ENCODE results near the gene MAEL. TPM values are rescaled to one million over a fixed set of nuclear protein-coding genes. Genes with fewer than 3 reads are reported as not detected.

The MAEL gene
- total RNA-seq, 1 experiment from 2014 or later: not detected

DNA sequence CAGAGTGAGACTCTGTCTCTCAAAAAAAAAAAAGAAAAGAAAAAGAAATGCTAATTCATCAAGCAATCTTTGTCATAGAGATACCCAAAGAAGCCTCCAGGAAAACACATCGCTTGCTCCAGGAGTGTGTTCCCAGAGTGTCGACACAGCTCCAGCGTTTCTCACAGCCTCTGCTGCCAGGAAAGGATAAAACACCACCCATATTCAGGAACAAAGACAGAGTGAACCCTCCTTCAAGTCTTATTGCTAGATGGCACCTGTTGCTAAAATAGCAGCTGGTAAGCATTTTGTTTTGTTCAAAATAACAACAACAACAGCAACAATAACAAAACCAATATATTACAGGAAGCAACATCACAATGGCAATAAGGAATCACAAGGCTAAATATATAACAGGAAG lies 16.9 kb upstream of the MAEL start:
- Histone ChIP-seq H3K4me3 (replicated peaks in 1 of 2; ENCODE audit: low read depth in 1 of 2, low read length in 2 of 2) (no peak overlapping the region), H3K27me3 (ENCODE audit: insufficient read depth, low read length) (peaks cover 74% of the 10 kb centered on the region), H3K4me1 (ENCODE audit: control insufficient read depth in 1 of 2, insufficient read depth in 2 of 2, low read length in 2 of 2) (peaks cover 4 to 7% of the 10 kb centered on the region in 2 experiments; a peak in 2 of 4 replicates), H3K36me3 (ENCODE audit: control insufficient read depth in 1 of 2, insufficient read depth in 2 of 2, low read length in 2 of 2) (no peaks in the 10 kb centered on the region), H2AFZ (ENCODE audit: low read depth, low read length, poor library complexity, severe bottlenecking) (no peak overlapping the region), H3K4me2 (ENCODE audit: low read length) (no peak overlapping the region), H4K20me1 (ENCODE audit: insufficient read depth) (no peaks in the 10 kb centered on the region), H3K9me3 (ENCODE audit: control insufficient read depth in 1 of 2, insufficient read depth in 1 of 2, low read depth in 1 of 2, low read length in 2 of 2) (no peaks in the 10 kb centered on the region), H3K79me2 (ENCODE audit: insufficient read depth, low read length) (no peaks in the 10 kb centered on the region), H3K27ac (ENCODE audit: low read depth, low read length) (no peak overlapping the region), H3K9me2 (ENCODE audit: insufficient read depth) (no peaks in the 10 kb centered on the region), H3K9ac (ENCODE audit: low read length) (no peak overlapping the region)
- TF ChIP-seq EZH2phosphoT487 (IDR thresholded peaks at IDR 0.05; ENCODE audit: borderline replicate concordance): no peak
- TF ChIP-seq TCF7L2 (IDR thresholded peaks at IDR 0.05; ENCODE audit: borderline replicate concordance, extremely low read depth, insufficient read depth, insufficient read length): no peak
- TF ChIP-seq ZNF274 (IDR thresholded peaks at IDR 0.05; ENCODE audit: low read depth, low read length): no peak
- no peak for TF ChIP-seq EGR1 (IDR thresholded peaks at IDR 0.05; ENCODE audit: low read depth)
- TF ChIP-seq, protein P1, sequence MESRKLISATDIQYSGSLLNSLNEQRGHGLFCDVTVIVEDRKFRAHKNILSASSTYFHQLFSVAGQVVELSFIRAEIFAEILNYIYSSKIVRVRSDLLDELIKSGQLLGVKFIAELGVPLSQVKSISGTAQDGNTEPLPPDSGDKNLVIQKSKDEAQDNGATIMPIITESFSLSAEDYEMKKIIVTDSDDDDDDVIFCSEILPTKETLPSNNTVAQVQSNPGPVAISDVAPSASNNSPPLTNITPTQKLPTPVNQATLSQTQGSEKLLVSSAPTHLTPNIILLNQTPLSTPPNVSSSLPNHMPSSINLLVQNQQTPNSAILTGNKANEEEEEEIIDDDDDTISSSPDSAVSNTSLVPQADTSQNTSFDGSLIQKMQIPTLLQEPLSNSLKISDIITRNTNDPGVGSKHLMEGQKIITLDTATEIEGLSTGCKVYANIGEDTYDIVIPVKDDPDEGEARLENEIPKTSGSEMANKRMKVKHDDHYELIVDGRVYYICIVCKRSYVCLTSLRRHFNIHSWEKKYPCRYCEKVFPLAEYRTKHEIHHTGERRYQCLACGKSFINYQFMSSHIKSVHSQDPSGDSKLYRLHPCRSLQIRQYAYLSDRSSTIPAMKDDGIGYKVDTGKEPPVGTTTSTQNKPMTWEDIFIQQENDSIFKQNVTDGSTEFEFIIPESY (IDR thresholded peaks at IDR 0.05; ENCODE audit: extremely low read depth, insufficient replicate concordance, low read length): no peak
- TF ChIP-seq SIN3A (IDR thresholded peaks at IDR 0.05; ENCODE audit: low read depth): no peak
- POLR2A ChIA-PET: no interaction called here
- DNase-seq (ENCODE audit: low read depth, low spot score) (no peak), ATAC-seq (no peak)
- CTCF ChIA-PET: no interaction called here
- RAD21 ChIA-PET (ENCODE audit: low non-redundant PET in 1 of 2, low total read pairs in 2 of 2, uncharacterized antibody in 2 of 2, unreplicated experiment in 2 of 2): no interaction called here
- intact Hi-C loops (cut with micrococcal nuclease): no loop called here
- BruUV-seq (replicated peaks): no TSS peak

DNA sequence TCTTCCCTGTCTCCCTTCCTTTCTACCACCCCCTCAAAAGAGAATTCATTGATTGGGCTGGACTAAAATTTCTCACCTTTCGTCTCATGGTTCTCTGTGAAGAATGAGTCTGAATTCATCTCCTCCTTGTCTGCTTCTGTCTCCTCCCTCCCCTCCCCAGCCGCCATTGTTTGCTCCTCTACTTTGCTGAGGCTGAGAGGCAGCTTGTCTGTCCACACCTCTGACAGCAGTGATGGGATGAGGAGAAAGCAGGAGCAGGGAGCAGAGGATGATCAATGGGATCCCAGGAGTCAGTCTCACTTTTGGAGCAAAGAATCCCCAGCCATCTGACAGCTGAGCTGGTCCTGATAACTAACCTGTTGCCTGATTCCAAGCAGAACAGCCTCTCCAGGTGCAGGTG lies 16.3 kb upstream of the MAEL start:
- H3K4me2 ChIP-seq (ENCODE audit: low read length): no peak overlapping the region
- ChIA-PET RAD21 (ENCODE audit: low non-redundant PET in 1 of 2, low total read pairs in 2 of 2, uncharacterized antibody in 2 of 2, unreplicated experiment in 2 of 2) (no interaction called here), POLR2A (no interaction called here), CTCF (no interaction called here)
- H3K4me3 ChIP-seq (replicated peaks in 1 of 2; ENCODE audit: low read depth in 1 of 2, low read length in 2 of 2): no peak overlapping the region
- H3K9me2 ChIP-seq (ENCODE audit: insufficient read depth): no peaks in the 10 kb centered on the region
- no peaks in the 10 kb centered on the region for H3K79me2 ChIP-seq (ENCODE audit: insufficient read depth, low read length)
- no peaks in the 10 kb centered on the region for H3K9me3 ChIP-seq (ENCODE audit: control insufficient read depth in 1 of 2, insufficient read depth in 1 of 2, low read depth in 1 of 2, low read length in 2 of 2)
- no peak overlapping the region for H2AFZ ChIP-seq (ENCODE audit: low read depth, low read length, poor library complexity, severe bottlenecking)
- H3K27ac ChIP-seq (ENCODE audit: low read depth, low read length): no peak overlapping the region
- DNase-seq (ENCODE audit: low read depth, low spot score): no peak
- no peak for ATAC-seq
- no TSS peak for BruUV-seq (replicated peaks)
- peaks cover 4 to 7% of the 10 kb centered on the region in 2 experiments; a peak in 2 of 4 replicates for H3K4me1 ChIP-seq (ENCODE audit: control insufficient read depth in 1 of 2, insufficient read depth in 2 of 2, low read length in 2 of 2)
- no peaks in the 10 kb centered on the region for H3K36me3 ChIP-seq (ENCODE audit: control insufficient read depth in 1 of 2, insufficient read depth in 2 of 2, low read length in 2 of 2)
- peaks cover 74% of the 10 kb centered on the region for H3K27me3 ChIP-seq (ENCODE audit: insufficient read depth, low read length)
- TF ChIP-seq EZH2phosphoT487 (IDR thresholded peaks at IDR 0.05; ENCODE audit: borderline replicate concordance): no peak
- no peak for TF ChIP-seq POLR2A (IDR thresholded peaks at IDR 0.05; ENCODE audit: borderline replicate concordance, extremely low read depth, insufficient read depth, insufficient read length)
- no peak for TF ChIP-seq TCF7L2 (IDR thresholded peaks at IDR 0.05; ENCODE audit: borderline replicate concordance, extremely low read depth, insufficient read depth, insufficient read length)
- no peak for TF ChIP-seq SP1 (IDR thresholded peaks at IDR 0.05; ENCODE audit: low read depth)
- TF ChIP-seq CBX3 (IDR thresholded peaks at IDR 0.05; ENCODE audit: low read depth): no peak
- no peak for TF ChIP-seq EGR1 (IDR thresholded peaks at IDR 0.05; ENCODE audit: low read depth)
- TF ChIP-seq, protein P2, sequence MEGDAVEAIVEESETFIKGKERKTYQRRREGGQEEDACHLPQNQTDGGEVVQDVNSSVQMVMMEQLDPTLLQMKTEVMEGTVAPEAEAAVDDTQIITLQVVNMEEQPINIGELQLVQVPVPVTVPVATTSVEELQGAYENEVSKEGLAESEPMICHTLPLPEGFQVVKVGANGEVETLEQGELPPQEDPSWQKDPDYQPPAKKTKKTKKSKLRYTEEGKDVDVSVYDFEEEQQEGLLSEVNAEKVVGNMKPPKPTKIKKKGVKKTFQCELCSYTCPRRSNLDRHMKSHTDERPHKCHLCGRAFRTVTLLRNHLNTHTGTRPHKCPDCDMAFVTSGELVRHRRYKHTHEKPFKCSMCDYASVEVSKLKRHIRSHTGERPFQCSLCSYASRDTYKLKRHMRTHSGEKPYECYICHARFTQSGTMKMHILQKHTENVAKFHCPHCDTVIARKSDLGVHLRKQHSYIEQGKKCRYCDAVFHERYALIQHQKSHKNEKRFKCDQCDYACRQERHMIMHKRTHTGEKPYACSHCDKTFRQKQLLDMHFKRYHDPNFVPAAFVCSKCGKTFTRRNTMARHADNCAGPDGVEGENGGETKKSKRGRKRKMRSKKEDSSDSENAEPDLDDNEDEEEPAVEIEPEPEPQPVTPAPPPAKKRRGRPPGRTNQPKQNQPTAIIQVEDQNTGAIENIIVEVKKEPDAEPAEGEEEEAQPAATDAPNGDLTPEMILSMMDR (IDR thresholded peaks at IDR 0.05 in 2 of 3, conservative IDR thresholded peaks at IDR 0.05 in 1 of 3; ENCODE audit: borderline replicate concordance in 1 of 3, insufficient read depth in 1 of 3, low read depth in 2 of 3, low read length in 2 of 3): no peak
- TF ChIP-seq, protein P3, sequence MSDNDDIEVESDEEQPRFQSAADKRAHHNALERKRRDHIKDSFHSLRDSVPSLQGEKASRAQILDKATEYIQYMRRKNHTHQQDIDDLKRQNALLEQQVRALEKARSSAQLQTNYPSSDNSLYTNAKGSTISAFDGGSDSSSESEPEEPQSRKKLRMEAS (IDR thresholded peaks at IDR 0.05): no peak
- no peak overlapping the region for H3K9ac ChIP-seq (ENCODE audit: low read length)
- intact Hi-C loops (cut with micrococcal nuclease): no loop called here
- no peaks in the 10 kb centered on the region for H4K20me1 ChIP-seq (ENCODE audit: insufficient read depth)
